SU-DHL-6 (cell line): ENCODE results near the gene SRSF11.
"Not testable (repeated sequence)": the region's sequence is repeated elsewhere in the genome, so short reads cannot be mapped to it uniquely, and the experiment has no call there.

Source experiments
- H2AFZ ChIP-seq: fragments of 200-600 bp; sonication (generic); 2 replicates; pipeline ENCODE4 v1.6.1; 2014; ENCODE audit warnings: low read depth, mild to moderate bottlenecking, moderate library complexity, mixed read lengths, antibody characterized with exemption, low read length; ENCODE audit not compliant: severe bottlenecking
- H3F3A ChIP-seq: fragments of 200-600 bp; shearing (Covaris generic); 2 replicates; pipeline ENCODE4 v1.6.0; 2016; ENCODE audit warnings: antibody characterized with exemption, mild to moderate bottlenecking; ENCODE audit not compliant: insufficient read depth
- H3K27ac ChIP-seq: fragments of 200-600 bp; sonication (generic); 2 replicates; pipeline ENCODE4 v1.5.1; 2016; ENCODE audit warnings: low read depth, mild to moderate bottlenecking, low read length, moderate library complexity, mixed read lengths
- H3K27me3 ChIP-seq: fragments of 200-600 bp; sonication (generic), shearing (Covaris generic); 2 replicates; pipeline ENCODE4 v1.6.0; 2014; ENCODE audit warnings: mild to moderate bottlenecking, low read length
- H3K36me3 ChIP-seq: fragments of 200-600 bp; sonication (generic); 2 replicates; pipeline ENCODE4 v1.6.1; 2014; ENCODE audit warnings: mild to moderate bottlenecking, low read length, mixed read lengths
- H3K4me2 ChIP-seq: fragments of 300-600, 200-600 bp; shearing (Covaris generic), sonication (generic); 2 replicates; pipeline ENCODE4 v1.6.0; 2014; ENCODE audit warnings: low read length, low read depth, mild to moderate bottlenecking; ENCODE audit not compliant: poor library complexity, severe bottlenecking
- H3K4me3 ChIP-seq: fragments of 200-600 bp; sonication (generic); 2 replicates; pipeline ENCODE4 v1.5.1; 2014; ENCODE audit warnings: antibody characterized with exemption, low read length, mild to moderate bottlenecking, mixed read lengths; ENCODE audit not compliant: insufficient read depth, poor library complexity, severe bottlenecking
- H3K79me2 ChIP-seq: fragments of 200-600 bp; sonication (generic); 2 replicates; pipeline ENCODE4 v1.6.1; 2014; ENCODE audit warnings: mild to moderate bottlenecking, low read length, moderate library complexity; ENCODE audit not compliant: insufficient read depth
- H3K9ac ChIP-seq: fragments of 200-600 bp; sonication (generic); 2 replicates; pipeline ENCODE4 v1.7.0; 2014; ENCODE audit warnings: mild to moderate bottlenecking, low read length
- H3K9me2 ChIP-seq: fragments of 200-600 bp; sonication (generic); replicated peaks from 2 replicates; pipeline ENCODE4 v1.6.1; 2014; ENCODE audit warnings: low read length; ENCODE audit not compliant: insufficient read depth
- H3K9me3 ChIP-seq: fragments of 200-600 bp; sonication (generic); 2 replicates; pipeline ENCODE4 v1.6.1; 2014; ENCODE audit warnings: low read length, mixed read lengths; ENCODE audit not compliant: insufficient read depth
- H4K20me1 ChIP-seq: fragments of 200-600 bp; sonication (generic); 2 replicates; pipeline ENCODE4 v1.6.1; 2014; ENCODE audit warnings: low read depth, mild to moderate bottlenecking, antibody characterized with exemption, low read length, moderate library complexity, mixed read lengths
- CTCF ChIP-seq: fragments of 200-600 bp; sonication (generic); IDR thresholded peaks from one replicate; pipeline ENCODE4 v1.5.1; 2017; ENCODE audit warnings: antibody characterized with exemption, mild to moderate bottlenecking, low read length, moderate library complexity; ENCODE audit not compliant: insufficient read depth, poor library complexity, severe bottlenecking
- EZH2phosphoT487 ChIP-seq: fragments of 200-600 bp; sonication (generic), shearing (Covaris generic); conservative IDR thresholded peaks from 2 replicates; pipeline ENCODE4 v1.6.1; 2018; ENCODE audit warnings: mild to moderate bottlenecking, antibody characterized with exemption, low read length, moderate library complexity, mixed read lengths

The SRSF11 gene

GRCh38 chr1:70221238-70222121, at the start of gene SRSF11:
TSS of gene SRSF11 (plus strand) at chr1:70221380. CDS start at chr1:70221637, 257 bp downstream.
- H3K36me3 ChIP-seq, result peaks cover 25% of the 10 kb centered on the region
- TF ChIP-seq EZH2phosphoT487 (no peak), CTCF (no peak)
- peak within 1 kb of the TSS; percentile 89 for H3K27ac ChIP-seq
- H3F3A ChIP-seq, result peaks cover 26% of the 10 kb centered on the region
- H3K4me2 ChIP-seq, result peak within 1 kb of the TSS; percentile 100
- H3K79me2 ChIP-seq, result peaks cover 96% of the 10 kb centered on the region
- H4K20me1 ChIP-seq, result peaks cover 29% of the 10 kb centered on the region
- no peaks in the 10 kb centered on the region for H3K9me3 ChIP-seq
- H3K27me3 ChIP-seq, result no peaks in the 10 kb centered on the region
- peak within 1 kb of the TSS; percentile 98 for H3K9ac ChIP-seq
- no peaks in the 10 kb centered on the region for H3K9me2 ChIP-seq
- H2AFZ ChIP-seq, result peak within 1 kb of the TSS; percentile 85
- peak within 1 kb of the TSS; percentile 99 for H3K4me3 ChIP-seq

- Histone ChIP-seq H2AFZ (no peak overlapping the region), H3K4me2 (no peak overlapping the region), H3K4me3 (no peak overlapping the region)
Measured at GRCh38 chr1:70171512-70171911, 49.7 kb upstream of the SRSF11 start.

GRCh38 chr1:70185181-70185580, 36.0 kb upstream of the SRSF11 start:
- not testable (repeated sequence) for H3K4me2 ChIP-seq, H3K9me3 ChIP-seq, H2AFZ ChIP-seq, H3F3A ChIP-seq, H3K9ac ChIP-seq, H3K27ac ChIP-seq, H3K27me3 ChIP-seq, H3K9me2 ChIP-seq, H4K20me1 ChIP-seq, H3K4me3 ChIP-seq
- peaks cover 22% of the 10 kb centered on the region; the same call in 1 of the 2 replicates for H3K36me3 ChIP-seq
- H3K79me2 ChIP-seq, result peaks cover 25% of the 10 kb centered on the region

More at GRCh38 chr1:70171512-70171911, 49.7 kb upstream of the SRSF11 start:
- 0 out of 2 replicates have a peak, but pooled peaks cover 3% of the 10 kb centered on the region for H3F3A ChIP-seq
- no peaks in the 10 kb centered on the region for H3K9me3 ChIP-seq
- H3K27me3 ChIP-seq, result no peaks in the 10 kb centered on the region
- H4K20me1 ChIP-seq, result no peaks in the 10 kb centered on the region
- TF ChIP-seq CTCF, result no peak
- no peak for TF ChIP-seq EZH2phosphoT487
- H3K27ac ChIP-seq, result no peak overlapping the region
- peaks cover 30% of the 10 kb centered on the region for H3K36me3 ChIP-seq
- H3K9ac ChIP-seq, result no peak overlapping the region
- H3K9me2 ChIP-seq, result no peaks in the 10 kb centered on the region
- H3K79me2 ChIP-seq, result no peaks in the 10 kb centered on the region

- Histone ChIP-seq H3K36me3 (peaks cover 8% of the 10 kb centered on the region; the same call in 1 of the 2 replicates), H3K79me2 (peaks cover 57% of the 10 kb centered on the region), H3K4me3 (no peak overlapping the region), H3F3A (no peaks in the 10 kb centered on the region), H2AFZ (no peak overlapping the region), H3K9me3 (no peaks in the 10 kb centered on the region), H3K4me2 (no peak overlapping the region), H3K9ac (no peak overlapping the region), H3K9me2 (no peaks in the 10 kb centered on the region), H4K20me1 (0 out of 2 replicates have a peak, but pooled peaks cover 11% of the 10 kb centered on the region), H3K27me3 (no peaks in the 10 kb centered on the region), H3K27ac (no peak overlapping the region)
- TF ChIP-seq CTCF (no peak), EZH2phosphoT487 (no peak)
Measured at GRCh38 chr1:70188522-70188921, 32.7 kb upstream of the SRSF11 start.
